Muscle of back (tissue), 11 donors: ENCODE data around the gene ETV6. TPM values are rescaled to one million over a fixed set of nuclear protein-coding genes. Genes with fewer than 3 reads are reported as not detected.
A peak's percentile ranks its signal among the peaks of the same experiment; 100 is the strongest.

Experiments used
- DNase-seq, 3 donors: peaks; one replicate each; pipeline versions ENCODE4 v3.0.0 to v3.0.0-alpha.2; 2013
- polyA plus RNA-seq, 10 donors: library from polyadenylated mRNA; unstranded; fragments of 120-200 nt; gene quantifications; one replicate each; pipeline ENCODE4 v1.2.1, GENCODE V29; 2013; ENCODE audit not compliant: insufficient read length in 10 of 10

ETV6 gene
- polyA plus RNA-seq, 10 donors: 7.1 to 13.0 (median 11.0) TPM

- DNase-seq: no peak
Measured at GRCh38 chr12:11641522-11641921, 8.0 kb upstream of the ETV6 start.

DNA sequence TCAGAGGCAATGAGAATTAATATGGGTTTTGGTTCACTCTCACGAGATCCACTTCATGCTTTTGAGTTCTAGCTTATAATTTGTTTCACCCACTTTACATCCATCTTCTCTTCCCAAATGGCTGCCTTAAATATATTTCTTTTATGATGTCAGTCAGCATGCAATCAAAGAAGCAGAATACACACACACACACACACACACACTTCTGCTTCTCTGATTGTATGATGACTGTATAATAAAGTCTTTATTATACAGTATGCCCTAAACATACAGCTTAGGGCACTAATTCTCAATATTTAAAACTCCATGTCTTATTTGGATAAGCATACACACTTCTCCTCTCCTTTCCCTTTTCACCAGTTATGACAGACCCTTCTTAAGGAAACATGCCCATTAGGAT lies 6.7 kb upstream of the ETV6 start:
- no peak for DNase-seq

DNA sequence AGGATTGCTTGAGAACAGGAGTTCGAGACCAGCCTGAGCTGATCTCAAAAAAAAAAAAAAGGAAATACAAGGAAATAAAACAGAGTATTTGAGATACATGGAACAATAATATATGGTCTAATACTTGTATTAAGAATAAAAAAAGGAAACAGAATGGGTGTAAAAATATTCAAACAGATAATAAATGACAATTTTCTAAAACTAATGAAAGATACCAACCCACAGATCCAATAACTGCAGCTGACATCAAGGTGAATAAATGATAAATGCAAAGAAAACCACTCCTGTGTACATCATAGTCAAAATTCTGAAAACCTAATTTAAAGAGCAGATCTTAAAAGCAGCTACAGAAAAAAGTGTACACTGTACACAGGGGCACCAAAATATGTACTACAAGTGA lies 4.1 kb upstream of the ETV6 start:
- no peak for DNase-seq

DNA sequence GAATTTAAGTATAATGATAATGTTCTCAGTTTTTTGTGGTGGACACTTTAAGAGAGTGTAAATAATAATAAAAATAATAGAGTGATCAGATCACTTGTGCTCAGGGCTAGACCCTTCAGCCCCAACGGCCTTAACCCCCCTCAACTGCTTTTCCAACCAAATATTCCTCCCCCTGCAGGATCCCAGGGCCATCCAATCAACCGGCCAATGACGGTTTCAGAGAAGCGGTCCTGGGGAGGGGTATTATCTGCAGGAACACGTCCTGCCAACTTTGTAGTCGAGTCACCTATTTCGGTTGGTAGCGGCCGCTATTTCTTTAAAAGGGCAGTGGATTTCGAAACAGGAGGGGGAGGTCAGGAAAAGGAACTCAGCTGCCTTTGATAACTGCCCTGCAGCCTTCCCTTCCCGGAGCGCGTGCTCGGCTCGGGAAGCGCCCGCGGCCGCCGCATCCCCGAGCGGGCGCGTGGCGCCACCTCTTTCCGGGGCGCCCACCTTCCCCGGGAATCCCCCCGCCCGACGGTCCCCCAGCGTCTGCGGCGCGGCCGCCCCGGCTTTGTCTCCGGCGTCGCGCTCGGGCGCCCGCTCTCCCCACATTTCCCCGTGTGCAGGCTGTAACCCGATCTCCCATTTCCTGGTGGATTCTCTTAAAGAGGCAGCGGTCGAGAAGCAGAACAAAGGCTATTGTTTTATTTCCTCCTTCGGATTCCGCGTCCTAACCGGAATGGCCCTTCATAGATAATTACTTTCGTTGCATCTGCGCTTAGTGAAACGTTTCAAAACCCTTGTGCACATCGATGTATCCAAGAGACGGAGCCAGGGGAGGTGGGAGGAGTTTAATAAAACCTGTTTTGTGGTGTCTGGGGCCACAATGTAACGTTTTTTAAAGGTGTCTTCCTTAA lies 711 bp upstream of the ETV6 start:
- DNase-seq: peak; percentile 87 to 96 (median 87)

GRCh38 chr12:11650286-11651281 lies 1.1 kb downstream of the ETV6 start:
- DNase-seq: peak in 1 of 3 donors; percentile 75

DNA sequence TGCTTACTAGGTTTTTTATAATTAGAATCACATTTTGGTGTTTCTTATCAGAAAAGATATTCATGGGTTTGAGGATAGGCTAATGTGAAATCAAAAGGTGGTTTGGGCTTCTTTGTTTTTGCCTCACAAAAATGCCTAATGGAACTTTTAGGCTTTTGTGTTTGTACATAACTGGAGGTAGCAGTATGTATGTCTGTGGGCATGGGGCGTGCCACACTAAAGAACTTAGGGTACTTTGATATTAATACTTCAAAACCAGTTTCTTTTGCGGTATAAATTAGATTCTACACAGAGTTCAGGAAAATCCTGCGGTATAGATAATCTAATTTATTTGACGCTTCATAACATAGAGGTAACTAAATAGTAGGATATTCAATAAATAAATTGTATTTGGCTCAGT lies 1.9 kb downstream of the ETV6 start:
- no peak for DNase-seq

- peak in 1 of 3 donors; percentile 42 for DNase-seq
Measured at GRCh38 chr12:11651785-11652184, 2.3 kb downstream of the ETV6 start.

GRCh38 chr12:11652351-11653040 lies 3.0 kb downstream of the ETV6 start:
- DNase-seq: peak in 1 of 3 donors; percentile 66

DNA sequence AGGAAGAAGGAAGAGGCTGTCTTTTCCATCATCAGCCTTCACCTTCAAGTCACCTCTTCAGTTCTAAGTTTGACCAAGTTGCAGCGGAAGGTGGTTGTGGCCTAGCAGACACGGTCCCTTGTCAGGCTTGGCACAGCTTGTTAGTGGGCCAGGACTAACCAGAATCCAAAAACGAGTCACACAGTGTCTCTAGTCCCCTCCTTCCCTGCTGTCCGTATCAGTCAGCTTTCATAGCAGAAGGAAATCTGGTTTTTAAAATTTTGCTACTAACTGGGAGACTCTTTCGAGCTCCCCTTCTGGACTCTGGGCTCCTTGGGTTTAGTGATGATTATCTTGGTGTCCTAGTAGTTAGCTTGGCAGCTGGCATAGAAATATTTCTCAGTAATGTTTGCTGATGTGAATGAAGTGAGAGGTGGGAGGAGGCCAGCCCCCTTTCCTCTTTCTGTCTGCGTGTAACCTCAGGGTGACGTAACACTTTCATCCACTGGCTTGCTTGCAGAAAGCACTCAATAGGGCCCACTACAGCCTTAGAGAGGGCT lies 3.8 kb downstream of the ETV6 start:
- DNase-seq: peak in 1 of 3 donors; percentile 36

- no peak for DNase-seq
Measured at GRCh38 chr12:11654338-11654737, 4.9 kb downstream of the ETV6 start.

DNA sequence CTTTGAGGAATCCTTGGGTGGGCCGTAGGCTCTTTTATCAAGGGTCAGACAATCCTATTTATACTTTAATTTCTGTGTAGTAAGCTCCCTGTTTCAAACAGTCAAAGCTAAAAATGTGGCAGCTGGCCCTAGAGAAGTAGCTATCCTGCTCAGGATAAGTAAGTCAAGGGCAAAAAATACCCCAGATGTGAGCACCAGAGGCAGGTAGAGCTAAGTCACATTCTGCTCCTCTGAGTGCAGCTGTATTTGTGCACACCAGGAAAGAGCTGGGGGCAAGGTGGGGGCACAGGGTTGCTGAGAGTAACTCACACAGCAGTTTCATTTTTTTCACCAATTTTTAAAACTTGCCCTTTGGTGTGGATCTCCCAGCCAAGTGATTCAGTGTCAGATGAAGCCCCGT lies 5.3 kb downstream of the ETV6 start:
- no peak for DNase-seq

- DNase-seq: no peak
Measured at GRCh38 chr12:11655842-11656241, 6.4 kb downstream of the ETV6 start.

DNA sequence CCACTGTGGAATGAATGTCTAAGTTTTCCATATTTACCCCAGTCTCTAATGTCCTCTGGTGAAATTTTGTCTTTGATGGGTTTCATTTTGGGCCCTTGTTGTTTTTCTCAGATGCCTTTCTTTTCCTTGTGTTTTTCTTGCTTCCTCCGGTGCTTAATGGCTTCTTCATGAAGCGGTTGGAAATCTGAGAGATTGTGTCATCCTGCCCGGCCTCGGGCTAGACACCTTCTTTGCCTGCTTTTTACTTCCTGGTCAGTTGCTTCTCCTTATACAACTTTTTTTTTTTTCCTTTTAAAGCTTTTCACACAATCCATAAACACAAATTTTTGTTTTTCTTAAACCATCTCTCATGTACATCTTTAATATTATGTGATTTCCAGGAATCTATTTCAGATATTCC lies 7.1 kb downstream of the ETV6 start:
- no peak for DNase-seq

DNA sequence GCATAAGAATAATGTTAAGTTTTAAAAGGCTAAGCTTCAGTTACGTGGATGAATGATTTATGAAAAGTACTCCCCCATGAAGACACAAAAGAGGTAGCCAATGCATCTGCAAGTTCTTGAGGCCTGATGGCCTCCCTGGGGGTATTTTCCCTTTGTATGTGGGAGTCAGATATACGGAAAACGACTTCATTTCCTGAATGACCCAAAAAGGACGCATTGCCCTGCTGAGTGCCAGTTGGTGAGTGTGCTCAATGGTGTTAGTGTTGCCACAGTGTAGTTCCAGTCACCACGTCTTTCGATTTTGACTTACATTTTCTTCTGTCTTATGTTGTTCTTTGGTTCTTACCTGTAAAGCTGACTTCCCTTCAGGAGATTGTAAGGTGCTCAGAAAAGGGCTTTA lies 8.0 kb downstream of the ETV6 start:
- DNase-seq: peak in 1 of 3 donors; percentile 18

DNA sequence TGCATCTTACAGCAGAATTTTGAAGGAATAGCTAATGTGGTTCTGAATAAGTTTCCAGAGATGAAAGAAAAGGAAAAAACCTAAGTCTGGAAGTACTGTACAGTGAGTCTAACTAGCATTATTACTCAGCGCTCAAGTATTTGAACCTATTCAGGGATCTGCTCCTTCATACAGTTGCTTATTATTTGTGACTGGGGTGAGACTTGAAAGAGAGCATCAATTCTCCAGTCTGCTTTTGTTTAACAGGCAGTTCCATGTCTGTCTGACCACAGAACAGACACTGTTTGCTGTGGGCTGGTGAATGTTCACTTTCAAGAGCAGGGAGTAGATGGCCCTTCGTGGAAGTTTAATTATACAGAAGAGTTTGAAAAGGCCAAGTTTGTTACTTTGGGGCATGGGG lies 9.3 kb downstream of the ETV6 start:
- peak in 1 of 3 donors; percentile 72 for DNase-seq

GRCh38 chr12:11660624-11661023 lies 11.2 kb downstream of the ETV6 start:
- DNase-seq: no peak

DNA sequence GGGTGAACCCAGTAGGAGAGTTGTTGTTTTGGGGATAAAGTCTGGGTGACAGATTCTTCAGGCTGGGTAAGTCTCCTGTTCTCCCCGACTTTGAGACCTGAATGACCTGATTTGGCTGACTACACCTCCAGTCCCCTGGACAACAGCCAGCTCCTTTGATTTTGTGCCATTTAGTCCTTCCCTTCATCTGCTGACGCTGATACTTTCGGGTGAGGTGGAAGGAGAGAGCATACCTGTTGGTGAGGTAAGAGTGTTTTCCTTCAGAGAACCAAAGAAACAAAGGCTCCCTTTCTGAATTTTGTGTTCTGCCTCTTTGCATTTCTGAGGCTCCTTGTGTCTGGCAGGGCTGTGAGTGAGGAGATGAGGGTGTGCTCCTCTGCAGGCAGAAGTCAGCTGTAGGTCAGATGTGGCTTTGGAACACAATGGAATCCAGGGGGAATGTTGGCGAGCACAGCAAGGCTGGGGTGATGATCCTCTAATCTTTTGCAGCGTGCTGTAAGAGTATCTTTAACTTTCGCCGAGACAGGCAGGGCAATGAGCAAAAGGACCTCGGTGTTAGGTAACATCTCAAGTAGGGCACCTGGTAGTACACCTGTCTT lies 12.1 kb downstream of the ETV6 start:
- DNase-seq: peak in 1 of 3 donors; percentile 23

GRCh38 chr12:11662369-11662768 lies 12.9 kb downstream of the ETV6 start:
- no peak for DNase-seq

DNA sequence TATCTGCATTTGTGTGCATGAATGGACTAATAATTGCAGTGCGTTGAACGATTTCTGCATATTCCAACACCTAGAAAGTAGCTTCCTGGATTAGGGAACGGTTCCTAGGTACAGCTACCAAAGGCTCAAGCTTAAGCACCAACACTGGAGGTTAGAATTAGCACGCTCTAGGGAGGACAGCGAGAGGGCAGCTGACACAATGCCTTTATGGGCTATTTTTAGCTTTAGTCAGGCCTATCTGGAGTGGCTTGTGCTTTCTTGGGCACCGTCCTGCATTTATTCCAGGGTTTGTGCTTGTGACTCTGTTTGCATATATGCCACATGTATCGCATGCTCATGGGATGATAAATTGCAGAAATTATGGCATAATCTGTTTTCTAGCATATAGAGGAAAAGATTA lies 13.7 kb downstream of the ETV6 start:
- DNase-seq: no peak

- no peak for DNase-seq
Measured at GRCh38 chr12:11664101-11664500, 14.6 kb downstream of the ETV6 start.
